ENCODE results near the gene MTMR12. TPM values are rescaled to one million over a fixed set of nuclear protein-coding genes. Genes with fewer than 3 reads are reported as not detected.

Gene MTMR12
- total and polyA plus RNA-seq, 10 of the 15 experiments (the other 5 are each of a cell fraction or from before 2014, with no cell fraction given), result 5.0 to 22.9 (median 16.3) TPM

- POLR2A ChIA-PET, result interaction anchor here (0.9 kb wide), 1 partner anchor 19 kb away, joined by 3 read pairs; no protein-coding TSS in a partner anchor
- 100% methylated on average over 2 of the region's 2 CpGs for WGBS (ENCODE audit: insufficient coverage, insufficient replicate concordance, low lambda C conversion rate, missing lambda C conversion rate)
- Histone ChIP-seq H3K27me3 (replicated peaks in 1 of 2; ENCODE audit: control insufficient read depth in 2 of 2, insufficient read depth in 2 of 2, low read length in 1 of 2) (no peaks in the 10 kb centered on the region), H3K36me3 (ENCODE audit: control insufficient read depth in 2 of 2, insufficient read depth in 2 of 2, low read length in 1 of 2) (peaks cover 8 to 19% of the 10 kb centered on the region in 2 experiments), H2AFZ (ENCODE audit: control insufficient read depth, low read depth, low read length) (no peak overlapping the region), H3K9me3 (replicated peaks; ENCODE audit: control insufficient read depth, insufficient read depth, low read length) (no peaks in the 10 kb centered on the region), H3K4me1 (ENCODE audit: control insufficient read depth, insufficient read depth, low read length) (peaks cover 22% of the 10 kb centered on the region), H3K4me2 (ENCODE audit: control insufficient read depth, insufficient read depth) (no peak overlapping the region), H4K20me1 (ENCODE audit: control insufficient read depth, insufficient read depth) (no peaks in the 10 kb centered on the region), H3K27ac (ENCODE audit: control insufficient read depth, insufficient read depth) (no peak overlapping the region), H3K9ac (ENCODE audit: control insufficient read depth, insufficient read depth, low read length) (no peak overlapping the region), H3K79me2 (ENCODE audit: control insufficient read depth, insufficient read depth, low read length) (peaks cover 5% of the 10 kb centered on the region; the same call in 1 of the 2 replicates), H3K4me3 (no peak overlapping the region)
- SMC1A ChIA-PET (ENCODE audit: uncharacterized antibody, unreplicated experiment), result interaction anchor here (0.9 to 2.3 kb wide), 5 partner anchors 14 to 316 kb away, joined by 3 to 7 read pairs (median 3); no protein-coding TSS in a partner anchor
- no peak for ATAC-seq
- no peak for TF ChIP-seq NKRF (conservative IDR thresholded peaks at IDR 0.05)
- TF ChIP-seq RAD51 (IDR thresholded peaks at IDR 0.05), result no peak
- TF ChIP-seq NFYA (IDR thresholded peaks at IDR 0.05; ENCODE audit: borderline replicate concordance, low read depth, low read length), result no peak
- TF ChIP-seq ZNF217 (IDR thresholded peaks at IDR 0.05), result no peak
- TF ChIP-seq POLR2A (IDR thresholded peaks at IDR 0.05; ENCODE audit: low read depth, low read length), result no peak
- no peak for TF ChIP-seq JUND (IDR thresholded peaks at IDR 0.05; ENCODE audit: low read depth, low read length)
- TF ChIP-seq SREBF2 (IDR thresholded peaks at IDR 0.05; ENCODE audit: low read length), result no peak
- TF ChIP-seq E2F8 (IDR thresholded peaks at IDR 0.05; ENCODE audit: low read depth, partially characterized antibody), result no peak
- TF ChIP-seq TAF1 (IDR thresholded peaks at IDR 0.05; ENCODE audit: borderline replicate concordance, low read depth, low read length), result no peak
- in situ Hi-C loops (cut with MboI), result no loop called here
- CTCF ChIA-PET, result interaction anchor here (1.0 to 2.7 kb wide), 3 partner anchors 18 to 42 kb away, joined by 3 to 16 read pairs (median 3); no protein-coding TSS in a partner anchor
- FAIRE-seq, result no peak
- intact Hi-C loops (cut with micrococcal nuclease; ENCODE audit: unreplicated experiment), result no loop called here
- DNase-seq (ENCODE audit: low read depth, low spot score), result no peak
- RAD21 ChIA-PET (ENCODE audit: unreplicated experiment), result interaction anchor here (1.2 kb wide), 1 partner anchor 24 kb away, joined by 5 read pairs; no protein-coding TSS in a partner anchor
- BruUV-seq (replicated peaks), result no TSS peak
Measured at GRCh38 chr5:32273821-32274220, 38.9 kb downstream of the MTMR12 start.
